ENCODE measurements around the gene XCR1.
"Not testable (repeated sequence)": the region's sequence is repeated elsewhere in the genome, so short reads cannot be mapped to it uniquely, and the experiment has no call there.

The XCR1 gene

GRCh38 chr3:46038071-46038470 lies 10.8 kb upstream of the XCR1 start:
- DNase-seq: not testable (repeated sequence)

GRCh38 chr3:46036191-46036590 lies 8.9 kb upstream of the XCR1 start:
- no peak for DNase-seq

GRCh38 chr3:46031747-46032146 lies 4.5 kb upstream of the XCR1 start:
- DNase-seq: no peak

GRCh38 chr3:46031269-46031668 lies 4.0 kb upstream of the XCR1 start:
- DNase-seq: no peak

- DNase-seq: no peak
These were observed 3.3 kb upstream of the XCR1 start for GRCh38 chr3:46030626-46031025.

- DNase-seq: no peak
These were observed 2.8 kb upstream of the XCR1 start for GRCh38 chr3:46029953-46030543.

DNA sequence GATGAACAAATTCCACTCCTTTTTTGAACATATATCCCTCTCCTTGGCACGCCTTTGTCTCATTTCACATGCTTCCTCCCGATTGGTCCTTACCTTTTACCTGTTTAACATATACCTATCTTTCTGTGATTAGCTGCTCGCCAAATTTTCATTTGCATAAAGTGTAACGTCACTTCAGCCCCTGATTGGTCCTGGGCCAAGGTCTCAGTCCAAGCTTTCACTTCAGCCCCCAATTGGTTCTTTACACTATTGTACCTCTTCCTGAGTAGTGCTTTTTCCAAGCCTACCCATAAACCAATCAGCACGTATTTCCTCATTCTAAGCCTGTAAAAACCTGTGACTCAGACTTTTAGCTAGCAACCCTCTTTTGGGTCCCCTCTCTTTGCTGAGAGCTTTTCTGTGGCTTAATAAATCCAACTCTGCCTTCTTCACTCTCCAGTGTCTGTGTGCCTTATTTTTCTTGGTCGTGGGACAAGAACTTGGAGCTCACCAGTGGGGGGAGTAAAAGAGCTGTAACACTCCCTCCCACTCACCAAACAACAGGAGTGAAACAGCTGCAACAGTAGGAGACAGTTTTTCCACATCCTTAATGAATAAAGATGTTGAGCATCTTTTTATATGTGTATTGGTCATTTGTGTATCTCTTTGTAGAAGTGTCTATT lies 584 bp upstream of the XCR1 start:
- DNase-seq: peak; percentile 11

DNA sequence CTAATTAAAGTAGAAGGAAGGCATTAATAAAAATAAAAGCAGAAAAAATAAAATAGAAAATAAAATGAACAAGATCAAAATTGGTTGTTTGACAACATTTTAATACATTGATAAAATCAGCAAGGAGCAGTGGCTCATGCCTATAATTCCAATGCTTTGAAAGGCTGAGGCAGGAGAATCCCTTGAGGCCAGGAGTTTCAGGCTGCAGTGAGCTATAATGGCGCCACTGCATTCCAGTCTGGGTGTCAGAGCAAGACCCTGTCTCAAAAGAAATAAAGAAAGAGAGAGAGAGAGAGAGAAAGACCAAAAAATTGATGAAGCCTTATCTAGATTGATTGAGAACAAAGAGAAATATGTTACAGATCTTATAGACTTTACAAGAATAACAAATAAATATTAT lies 2.1 kb downstream of the XCR1 start:
- no peak for DNase-seq

- no peak for DNase-seq
These were observed 3.2 kb downstream of the XCR1 start for GRCh38 chr3:46024131-46024530.

- no peak for DNase-seq
These were observed 4.1 kb downstream of the XCR1 start for GRCh38 chr3:46022909-46023785.

- no peak for DNase-seq
These were observed 5.8 kb downstream of the XCR1 start for GRCh38 chr3:46021516-46021915.

- DNase-seq: no peak
These were observed 6.3 kb downstream of the XCR1 start for GRCh38 chr3:46020766-46021510.

DNA sequence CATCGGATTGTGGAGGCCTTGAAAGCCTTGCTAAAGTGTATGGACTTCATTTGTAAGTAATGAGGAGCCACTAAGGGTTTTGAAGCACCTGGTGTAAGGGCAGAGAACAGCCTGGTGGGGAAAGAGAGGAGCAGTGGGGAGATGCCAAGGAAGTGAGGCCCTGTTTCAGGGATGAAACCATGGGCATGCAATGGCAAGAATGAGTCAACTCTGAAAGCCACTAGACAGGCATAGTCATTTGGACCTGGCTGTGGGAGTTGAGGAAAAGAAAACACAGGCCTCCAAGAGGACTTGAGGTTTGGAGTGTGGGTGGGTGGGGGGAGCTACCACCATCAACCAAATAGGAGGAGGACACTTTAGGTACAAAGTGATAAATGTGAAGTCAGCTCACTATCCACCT lies 7.6 kb downstream of the XCR1 start:
- DNase-seq: no peak

GRCh38 chr3:46017720-46018119 lies 9.6 kb downstream of the XCR1 start:
- peak; percentile 39 for DNase-seq

DNA sequence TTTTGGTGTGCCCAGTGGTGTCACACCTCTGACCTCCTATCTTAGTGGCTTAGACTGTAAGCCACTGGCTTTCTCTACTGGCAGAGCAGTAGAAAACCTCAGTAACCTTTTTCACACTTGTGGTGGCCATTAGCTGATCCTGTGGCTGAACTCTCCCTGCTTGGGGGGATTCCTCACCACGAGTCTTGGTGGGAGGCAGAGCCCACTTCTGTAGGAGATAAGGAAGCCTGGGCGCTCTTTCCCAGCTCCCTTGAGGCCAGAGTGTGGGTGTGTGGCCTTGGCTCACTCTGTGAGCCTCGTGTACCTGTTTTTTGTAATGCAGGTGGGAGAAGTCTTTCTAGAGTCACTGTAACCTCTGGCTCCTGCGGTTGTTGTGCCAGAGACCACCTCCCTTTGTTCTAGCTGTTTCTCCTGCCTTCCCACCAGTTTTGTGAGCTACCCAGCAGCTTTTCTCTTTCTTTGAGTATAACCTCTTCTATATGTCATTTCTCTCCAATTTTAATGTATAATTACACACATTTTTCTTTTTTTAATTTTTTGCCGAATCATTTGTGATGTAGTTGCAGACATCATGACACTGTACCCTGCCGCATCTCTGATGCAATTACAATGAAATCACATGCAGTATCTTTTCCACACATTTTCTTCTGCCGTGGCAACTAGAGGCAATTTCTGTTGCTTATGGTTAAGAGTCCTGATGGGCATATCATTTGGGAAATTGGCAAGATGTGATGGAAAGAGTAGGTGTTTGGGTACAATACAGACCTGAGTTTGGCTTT lies 13.8 kb downstream of the XCR1 start:
- DNase-seq: no peak

DNA sequence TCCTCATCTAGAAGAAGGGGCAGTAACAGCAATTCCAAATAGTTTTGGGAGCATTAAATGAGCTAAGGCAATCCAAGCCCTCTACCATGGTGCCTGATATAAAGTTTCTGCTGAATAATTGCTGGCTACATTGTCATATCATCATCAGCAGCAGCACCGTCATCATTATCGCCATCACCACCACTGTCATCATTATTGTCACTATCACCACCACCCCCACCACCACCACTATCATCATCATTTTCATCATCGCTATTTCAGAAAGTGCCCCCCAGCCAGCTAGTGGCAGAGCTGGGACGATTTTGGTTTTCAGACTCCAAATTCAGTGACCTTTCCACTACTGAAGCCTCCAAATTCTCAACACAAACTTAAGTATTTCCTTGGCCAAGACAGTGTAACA lies 15.0 kb downstream of the XCR1 start:
- DNase-seq: no peak

DNA sequence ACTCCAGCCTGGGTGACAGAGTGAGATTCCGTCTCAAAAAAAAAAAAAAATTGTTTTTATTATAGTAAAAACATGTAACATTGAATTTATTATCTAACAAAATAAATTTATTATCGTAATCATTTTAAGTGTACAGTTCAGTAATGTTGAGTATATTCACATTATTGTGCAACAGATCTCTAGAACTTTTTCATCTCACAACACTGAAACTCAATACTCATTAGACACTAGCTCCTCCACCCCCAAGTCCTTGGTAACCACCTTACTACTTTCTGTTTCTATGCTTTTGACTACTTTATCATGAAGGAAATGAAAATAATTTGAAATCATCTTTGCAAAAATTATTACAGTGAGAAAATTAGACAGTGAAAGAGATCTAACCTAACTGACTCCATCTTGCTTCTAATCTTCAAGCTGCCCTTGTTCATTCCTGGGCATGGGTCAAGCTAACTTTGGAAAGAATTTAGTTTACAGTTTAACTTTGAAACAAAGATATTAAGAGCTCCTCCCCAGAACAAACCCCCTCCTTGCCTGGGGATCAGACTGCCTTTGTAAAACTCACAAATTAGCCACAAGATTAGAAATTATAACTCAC lies 16.7 kb downstream of the XCR1 start:
- no peak for DNase-seq

DNA sequence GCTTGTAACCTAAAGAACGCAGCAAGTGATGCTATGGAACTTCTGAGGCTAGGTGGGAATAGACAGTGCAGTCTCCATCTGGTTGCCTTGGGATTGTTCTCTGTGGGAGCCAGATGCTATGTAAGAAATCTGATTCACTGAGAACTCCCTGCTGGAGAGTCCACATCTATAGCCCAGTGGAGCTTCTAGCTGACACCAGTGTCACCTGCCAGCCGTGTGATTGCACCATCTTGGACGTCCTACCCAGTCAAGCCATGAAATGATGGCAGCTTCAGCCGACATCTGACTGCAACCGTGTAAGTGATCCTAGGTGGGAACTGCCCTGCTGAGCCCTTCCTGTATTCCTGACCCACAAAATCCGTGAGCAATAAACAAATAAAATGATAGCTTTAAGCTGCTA lies 19.2 kb downstream of the XCR1 start:
- no peak for DNase-seq

GRCh38 chr3:46007280-46007679 lies 20.0 kb downstream of the XCR1 start:
- DNase-seq: no peak

DNA sequence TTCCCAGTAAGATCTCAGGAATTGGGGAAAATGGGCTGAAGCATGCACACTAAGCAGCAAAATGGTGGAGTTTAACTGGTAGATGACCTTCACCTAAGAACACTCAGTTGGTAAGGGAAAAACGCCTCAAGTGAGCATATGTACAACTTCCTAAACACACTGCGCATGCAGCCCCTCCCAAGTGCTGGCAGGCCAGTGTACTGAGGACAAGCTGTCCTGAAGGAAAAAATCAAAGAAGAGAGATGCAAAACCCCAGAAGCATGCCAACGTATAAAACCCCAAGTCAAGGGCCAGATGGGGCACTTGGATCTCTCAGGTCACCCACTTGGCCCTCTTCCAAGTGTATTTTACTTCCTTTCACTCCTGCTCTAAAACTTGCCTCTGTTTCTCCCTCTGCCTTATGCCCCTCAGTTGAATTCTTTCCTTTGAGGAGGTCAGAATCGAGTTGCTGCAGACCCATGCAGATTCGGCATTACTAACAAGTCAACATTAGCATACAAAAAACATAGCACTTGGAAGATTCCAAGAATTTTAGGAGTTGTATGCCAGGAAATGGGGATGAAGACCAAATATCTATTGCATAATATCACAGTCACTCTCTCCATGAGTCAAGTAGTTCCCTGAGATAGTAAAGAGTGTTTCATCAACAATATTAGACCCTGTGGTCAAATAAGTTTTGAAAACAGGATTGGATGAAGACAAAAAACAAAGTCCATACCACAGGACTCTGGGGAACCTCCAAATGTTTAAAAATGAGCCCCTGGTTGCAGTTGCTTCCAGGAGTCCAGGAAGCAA lies 20.8 kb downstream of the XCR1 start:
- DNase-seq: no peak

DNA sequence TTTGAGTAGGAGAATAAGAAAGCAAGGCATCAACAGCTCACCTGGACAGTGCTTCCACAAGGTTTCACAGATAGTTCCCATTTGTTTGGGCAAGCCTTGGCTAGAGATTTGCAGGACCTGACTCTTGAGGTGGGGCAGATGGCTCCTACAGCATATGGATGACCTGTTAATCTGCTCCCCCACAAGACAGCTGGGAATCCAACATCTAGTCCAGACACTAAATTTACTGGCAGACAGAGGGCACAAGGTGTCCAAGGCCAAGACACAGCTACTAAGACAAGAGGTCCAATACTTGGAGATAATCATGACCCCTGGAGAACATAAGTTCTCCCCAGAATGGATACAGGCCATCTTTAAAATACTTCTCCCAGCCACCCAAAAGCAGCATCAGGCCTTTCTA lies 23.6 kb downstream of the XCR1 start:
- not testable (repeated sequence) for DNase-seq

Data from hematopoietic multipotent progenitor cell treated with erythropoietin and hydrocortisone succinate and interleukin-3 and kit ligand, for 6 days (in vitro differentiated cells).